SK-N-SH (cell line): ENCODE measurements around the gene TIE1. TPM values are rescaled to one million over a fixed set of nuclear protein-coding genes. Genes with fewer than 3 reads are reported as not detected.

Source experiments
- CTCF ChIA-PET: fragments of 300-600, 350-600 bp; formaldehyde crosslinking; extraction: SDS; loops from one replicate; lab custom pipeline; 2021; lab: Yijun Ruan, JAX
- POLR2A ChIA-PET: fragments of 350-600 bp; sonication (Branson Sonifier 250); formaldehyde crosslinking; extraction: SDS; loops from one replicate; lab custom pipeline; 2020; ENCODE audit warnings: antibody characterized with exemption, inconsistent platforms; lab: Yijun Ruan, JAX
- DNase-seq: peaks from one replicate; pipeline ENCODE4 v3.0.0; 2012
- H2AFZ ChIP-seq: fragments of 200-600 bp; sonication (generic); 2 replicates; pipeline ENCODE4 v1.8.1; 2016; ENCODE audit warnings: antibody characterized with exemption, mild to moderate bottlenecking, low read depth
- H3F3A ChIP-seq: fragments of 200-600 bp; sonication (generic); replicated peaks from 2 replicates; pipeline ENCODE3; 2016; ENCODE audit warnings: antibody characterized with exemption, mild to moderate bottlenecking; ENCODE audit not compliant: insufficient read depth
- H3K27ac ChIP-seq, 2 experiments: fragments of 200-500 bp in 1 of 2; fragments of 200-600 bp in 1 of 2; sonication (Bioruptor generic) in 1 of 2; sonication (generic), shearing (Covaris generic) in 1 of 2; 2 replicates each; pipeline versions ENCODE4 v1.5.1 to v1.6.1; 2014 to 2016; ENCODE audit warnings: low read depth in 2 of 2, inconsistent platforms in 1 of 2, low read length in 1 of 2, mild to moderate bottlenecking in 1 of 2, mixed read lengths in 1 of 2
- H3K27me3 ChIP-seq: fragments of 200-600 bp; sonication (generic), shearing (Covaris generic); 2 replicates; pipeline ENCODE4 v1.6.1; 2016; ENCODE audit warnings: mixed run types; ENCODE audit not compliant: insufficient read depth
- H3K36me3 ChIP-seq, 2 experiments: fragments of 200-500 bp in 1 of 2; fragments of 200-600 bp in 1 of 2; sonication (Bioruptor generic) in 1 of 2; sonication (generic) in 1 of 2; replicated peaks in 1 of 2; 2 replicates each; pipeline versions ENCODE3 to v1.5.1; 2014 to 2016; ENCODE audit warnings: low read length in 1 of 2, mild to moderate bottlenecking in 1 of 2; ENCODE audit not compliant: insufficient read depth in 2 of 2, control insufficient read depth in 1 of 2
- H3K4me1 ChIP-seq, 2 experiments: fragments of 200-500 bp in 1 of 2; fragments of 200-600 bp in 1 of 2; sonication (Bioruptor generic) in 1 of 2; sonication (generic), shearing (Covaris generic) in 1 of 2; 2 replicates each; pipeline versions ENCODE4 v1.5.1 to v1.6.1; 2014 to 2016; ENCODE audit warnings: low read depth in 1 of 2, low read length in 1 of 2, mixed run types in 1 of 2; ENCODE audit not compliant: insufficient read depth in 2 of 2, control insufficient read depth in 1 of 2
- H3K4me2 ChIP-seq: fragments of 200-600 bp; sonication (generic), shearing (Covaris generic); 2 replicates; pipeline ENCODE4 v1.6.1; 2017; ENCODE audit warnings: mixed run types
- H3K4me3 ChIP-seq, 2 experiments: fragments of 200-500 bp in 1 of 2; fragments of 200-600 bp in 1 of 2; sonication (Bioruptor generic) in 1 of 2; sonication (generic), shearing (Covaris generic) in 1 of 2; 2 replicates each; pipeline versions ENCODE4 v1.5.1 to v1.8.1; 2014 to 2016; ENCODE audit warnings: low read depth in 2 of 2, inconsistent platforms in 1 of 2, low read length in 1 of 2, mild to moderate bottlenecking in 1 of 2, mixed read lengths in 1 of 2, moderate library complexity in 1 of 2
- H3K79me2 ChIP-seq: fragments of 200-600 bp; sonication (generic); 2 replicates; pipeline ENCODE4 v1.8.1; 2017; ENCODE audit warnings: mild to moderate bottlenecking; ENCODE audit not compliant: insufficient read depth
- H3K9ac ChIP-seq: fragments of 200-600 bp; sonication (generic); 2 replicates; pipeline ENCODE4 v1.6.1; 2017; ENCODE audit warnings: mixed run types
- H3K9me2 ChIP-seq: fragments of 200-600 bp; sonication (generic); 2 replicates; pipeline ENCODE4 v1.6.1; 2017; ENCODE audit warnings: mixed run types
- H3K9me3 ChIP-seq: fragments of 200-600 bp; sonication (generic); 2 replicates; pipeline ENCODE4 v1.6.1; 2017; ENCODE audit warnings: mixed run types, mild to moderate bottlenecking, moderate library complexity
- H4K20me1 ChIP-seq: fragments of 200-600 bp; sonication (generic); 2 replicates; pipeline ENCODE4 v1.6.1; 2017; ENCODE audit warnings: mild to moderate bottlenecking, mixed run types; ENCODE audit not compliant: insufficient read depth
- FOSL2 ChIP-seq: IDR thresholded peaks from 2 replicates; pipeline ENCODE4 v1.4.0; 2012; ENCODE audit warnings: low read depth, mild to moderate bottlenecking, moderate library complexity, borderline replicate concordance
- FOXM1 ChIP-seq: IDR thresholded peaks from 2 replicates; pipeline ENCODE4 v1.4.0; 2012; ENCODE audit warnings: low read depth, mild to moderate bottlenecking
- GATA2 ChIP-seq: sonication (generic); formaldehyde crosslinking; IDR thresholded peaks from 2 replicates; pipeline ENCODE4 v1.5.0; 2020; ENCODE audit warnings: mild to moderate bottlenecking, missing genetic modification reagents
- MAX ChIP-seq: IDR thresholded peaks from 2 replicates; pipeline ENCODE4 v1.4.0; 2012; ENCODE audit warnings: low read depth
- MXI1 ChIP-seq: IDR thresholded peaks from 2 replicates; pipeline ENCODE4 v1.6.1; 2012; ENCODE audit warnings: mild to moderate bottlenecking, low read depth, low read length, improper control_type of control experiment
- NRF1 ChIP-seq: IDR thresholded peaks from 2 replicates; pipeline ENCODE4 v1.6.1; 2012; ENCODE audit warnings: low read depth, mild to moderate bottlenecking, low read length
- POLR2AphosphoS5 ChIP-seq: IDR thresholded peaks from 2 replicates; pipeline ENCODE4 v1.6.1; 2012; ENCODE audit warnings: low read depth, low read length
- RXRA ChIP-seq: IDR thresholded peaks from 2 replicates; pipeline ENCODE4 v1.4.0; 2012; ENCODE audit warnings: low read depth, mild to moderate bottlenecking, borderline replicate concordance
- SMC3 ChIP-seq: IDR thresholded peaks from 2 replicates; pipeline ENCODE4 v1.6.1; 2012; ENCODE audit warnings: low read depth, low read length, improper control_type of control experiment
- ZBTB33 ChIP-seq: IDR thresholded peaks from 2 replicates; pipeline ENCODE4 v1.4.0; 2012; ENCODE audit warnings: low read depth, borderline replicate concordance
- WGBS: methylation state at CpG from one replicate; pipeline ENCODE4 v1.1.6; 2017; ENCODE audit warnings: low lambda C conversion rate; 5-methylcytosine and 5-hydroxymethylcytosine counted together
- polyA plus RNA-seq, 3 experiments: library from polyadenylated mRNA; depleted of rRNA; stranded (reverse); fragments of >200 nt; gene quantifications; 2 replicates each; pipeline ENCODE4 v1.2.3, GENCODE V29; 2012

The TIE1 gene
- polyA plus RNA-seq, 1 of the 3 experiments (the other 2 are of a cell fraction), result 1.6 TPM

- H3K4me2 ChIP-seq, result peak overlapping the region; percentile 63
- H3K9me3 ChIP-seq, result no peaks in the 10 kb centered on the region
- H3K27ac ChIP-seq, result peak overlapping the region in 1 of 2 experiments; percentile 84; a peak in 1 of 4 replicates
- no peak overlapping the region for H3K9ac ChIP-seq
- peak; percentile 98 for DNase-seq
- ChIA-PET CTCF (interaction anchor here (0.8 to 1.3 kb wide), 2 partner anchors 9 to 122 kb away, joined by 3 to 4 read pairs; partner anchors contain the start of gene CDC20), POLR2A (interaction anchor here (0.6 to 1.4 kb wide), 3 partner anchors 9 to 315 kb away, joined by 3 to 8 read pairs (median 3); partner anchors contain the start of gene CDC20)
- H3K9me2 ChIP-seq, result no peaks in the 10 kb centered on the region
- 18% methylated on average over 15 of the region's 72 CpGs for WGBS
- no peaks in the 10 kb centered on the region for H4K20me1 ChIP-seq
- H3K79me2 ChIP-seq, result no peaks in the 10 kb centered on the region
- no peaks in the 10 kb centered on the region for H3K27me3 ChIP-seq
- peak overlapping the region; percentile 84; the same call in 1 of the 2 replicates for H2AFZ ChIP-seq
- peaks cover 10% of the 10 kb centered on the region for H3F3A ChIP-seq
- peak overlapping the region; percentile 49 to 56 for H3K4me3 ChIP-seq
- TF ChIP-seq FOXM1 (no peak), NRF1 (peak; percentile 82)
- TF ChIP-seq, all 33 proteins: peak for 1
- H3K36me3 ChIP-seq, result no peaks in the 10 kb centered on the region
- H3K4me1 ChIP-seq, result peaks cover 13 to 14% of the 10 kb centered on the region in 2 experiments; a peak in 2 of 4 replicates
Observed at GRCh38 chr1:43348809-43349593, 48.2 kb downstream of the TIE1 start.

- Histone ChIP-seq H3K79me2 (no peaks in the 10 kb centered on the region), H3K4me2 (peak overlapping the region; percentile 63), H3K9me3 (no peaks in the 10 kb centered on the region), H4K20me1 (no peaks in the 10 kb centered on the region), H3F3A (peaks cover 10% of the 10 kb centered on the region), H3K9ac (no peak overlapping the region), H3K9me2 (no peaks in the 10 kb centered on the region), H3K36me3 (no peaks in the 10 kb centered on the region), H3K4me3 (peak overlapping the region in 1 of 2 experiments; percentile 56; a peak in 2 of 4 replicates), H3K27ac (peak overlapping the region; percentile 13 to 84; a peak in 1 of 4 replicates), H2AFZ (peak overlapping the region; percentile 84), H3K4me1 (peaks cover 12 to 13% of the 10 kb centered on the region in 2 experiments; a peak in 2 of 4 replicates), H3K27me3 (no peaks in the 10 kb centered on the region)
- no peak for TF ChIP-seq SMC3
- no peak for TF ChIP-seq ZBTB33
- no peak; the same call in 1 of the 2 replicates for TF ChIP-seq MXI1
- TF ChIP-seq FOSL2, result peak; percentile 22; the same call in 1 of the 2 replicates
- no peak for TF ChIP-seq POLR2AphosphoS5
- TF ChIP-seq MAX, result no peak
- no peak for TF ChIP-seq RXRA
- no peak for TF ChIP-seq GATA2 (CRISPR knock-in tag)
- WGBS, result 54% methylated on average over 11 of the region's 11 CpGs
- ChIA-PET CTCF (no interaction called here), POLR2A (no interaction called here)
- no peak for DNase-seq
Observed at GRCh38 chr1:43349594-43350306, 49.0 kb downstream of the TIE1 start.
